Right atrium auricular region (tissue), 2 donors: Measurements from ENCODE around the gene NCDN. TPM values are rescaled to one million over a fixed set of nuclear protein-coding genes. Genes with fewer than 3 reads are reported as not detected.

ENCODE experiments used
- DNase-seq: peaks from one replicate; pipeline ENCODE4 v3.0.0-alpha.2; 2019; ENCODE audit warnings: low spot score
- H3K27ac ChIP-seq, 2 donors: fragments of 200-600 bp; sonication (generic); 1 replicate in 1 of 2; 2 replicates in 1 of 2; pipeline ENCODE4 v1.5.1; 2016 to 2019
- H3K27me3 ChIP-seq, 2 donors: fragments of 200-600 bp; sonication (generic); one replicate each; pipeline versions ENCODE4 v1.5.1 to v1.6.0; 2017 to 2019
- H3K36me3 ChIP-seq: fragments of 200-600 bp; sonication (generic); one replicate; pipeline ENCODE4 v1.5.1; 2016
- H3K4me1 ChIP-seq, 2 donors: fragments of 200-600 bp; sonication (generic); one replicate each; pipeline versions ENCODE4 v1.5.1 to v1.6.0; 2017 to 2019
- H3K4me3 ChIP-seq, 2 donors: fragments of 200-600 bp; sonication (generic); 1 replicate in 1 of 2; 2 replicates in 1 of 2; pipeline ENCODE4 v1.5.1; 2017 to 2019; ENCODE audit warnings: mild to moderate bottlenecking in 1 of 2, moderate library complexity in 1 of 2
- H3K9me3 ChIP-seq, 2 donors: fragments of 200-600 bp; sonication (generic); one replicate each; pipeline ENCODE4 v1.5.1; 2019
- total RNA-seq, 2 donors: library from RNA; depleted of rRNA; stranded (reverse); fragments of >200 nt; gene quantifications; one replicate each; pipeline ENCODE4 v1.1.0, GENCODE V29; 2016
- TF ChIP-seq, protein P1 (sequence below), 2 donors: fragments of 200-600 bp; sonication (generic); IDR thresholded peaks; one replicate each; pipeline ENCODE4 v1.5.1; 2019; ENCODE audit warnings: antibody characterized with exemption in 2 of 2

NCDN gene, protein sequence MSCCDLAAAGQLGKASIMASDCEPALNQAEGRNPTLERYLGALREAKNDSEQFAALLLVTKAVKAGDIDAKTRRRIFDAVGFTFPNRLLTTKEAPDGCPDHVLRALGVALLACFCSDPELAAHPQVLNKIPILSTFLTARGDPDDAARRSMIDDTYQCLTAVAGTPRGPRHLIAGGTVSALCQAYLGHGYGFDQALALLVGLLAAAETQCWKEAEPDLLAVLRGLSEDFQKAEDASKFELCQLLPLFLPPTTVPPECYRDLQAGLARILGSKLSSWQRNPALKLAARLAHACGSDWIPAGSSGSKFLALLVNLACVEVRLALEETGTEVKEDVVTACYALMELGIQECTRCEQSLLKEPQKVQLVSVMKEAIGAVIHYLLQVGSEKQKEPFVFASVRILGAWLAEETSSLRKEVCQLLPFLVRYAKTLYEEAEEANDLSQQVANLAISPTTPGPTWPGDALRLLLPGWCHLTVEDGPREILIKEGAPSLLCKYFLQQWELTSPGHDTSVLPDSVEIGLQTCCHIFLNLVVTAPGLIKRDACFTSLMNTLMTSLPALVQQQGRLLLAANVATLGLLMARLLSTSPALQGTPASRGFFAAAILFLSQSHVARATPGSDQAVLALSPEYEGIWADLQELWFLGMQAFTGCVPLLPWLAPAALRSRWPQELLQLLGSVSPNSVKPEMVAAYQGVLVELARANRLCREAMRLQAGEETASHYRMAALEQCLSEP
- 10 to 100 TPM; 30.6 to 33.7 TPM for total RNA-seq

DNA sequence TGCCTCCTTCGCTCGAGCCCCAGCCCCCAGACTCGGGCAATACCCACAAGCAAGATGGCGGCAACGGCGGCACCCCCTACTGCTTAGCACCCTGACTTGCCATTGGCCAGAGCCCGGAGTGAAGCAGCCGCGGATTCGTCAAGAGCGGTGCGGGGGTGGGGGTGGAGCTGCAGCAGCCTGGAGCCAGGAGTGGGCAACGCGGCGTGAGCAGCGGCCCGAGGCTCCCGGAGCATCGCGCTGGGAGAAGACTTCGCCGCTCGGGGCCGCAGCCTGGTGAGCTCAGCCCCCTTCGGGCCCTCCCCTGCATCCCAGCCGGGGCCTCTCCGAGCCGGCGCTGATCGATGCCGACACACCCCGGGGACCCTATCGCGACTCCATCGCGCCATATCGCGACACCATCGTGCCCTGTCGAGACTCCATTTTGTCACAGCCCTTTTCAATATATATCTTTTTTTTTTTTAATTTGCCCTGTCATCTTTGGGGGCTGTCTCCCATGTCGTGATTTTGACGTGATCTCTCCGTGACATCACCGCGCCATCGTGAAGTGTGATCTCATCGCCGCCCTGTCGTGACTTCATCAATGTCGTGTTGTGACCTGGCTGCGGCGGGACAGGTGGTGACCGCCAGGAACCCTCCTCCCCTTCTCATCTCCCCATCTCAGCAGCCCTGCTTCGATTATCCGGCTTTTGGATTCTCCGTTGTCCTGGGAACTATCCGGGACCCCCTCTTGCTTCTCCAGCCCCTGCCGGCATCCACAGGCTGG is at the start of gene NCDN:
Gene NCDN, plus strand, starts transcription at position 189 of the 763 bp plus-strand sequence. Its CDS starts 392 bp downstream, at position 581.
- Histone ChIP-seq H3K4me3 (peak within 1 kb of the TSS; percentile 74 to 84), H3K27me3 (no peaks in the 10 kb centered on the region), H3K9me3 (no peaks in the 10 kb centered on the region), H3K27ac (peak within 1 kb of the TSS; percentile 96 to 97), H3K36me3 (peaks cover 18% of the 10 kb centered on the region), H3K4me1 (peaks cover 0 to 68% of the 10 kb centered on the region in 2 donors)
- TF ChIP-seq, protein P1, sequence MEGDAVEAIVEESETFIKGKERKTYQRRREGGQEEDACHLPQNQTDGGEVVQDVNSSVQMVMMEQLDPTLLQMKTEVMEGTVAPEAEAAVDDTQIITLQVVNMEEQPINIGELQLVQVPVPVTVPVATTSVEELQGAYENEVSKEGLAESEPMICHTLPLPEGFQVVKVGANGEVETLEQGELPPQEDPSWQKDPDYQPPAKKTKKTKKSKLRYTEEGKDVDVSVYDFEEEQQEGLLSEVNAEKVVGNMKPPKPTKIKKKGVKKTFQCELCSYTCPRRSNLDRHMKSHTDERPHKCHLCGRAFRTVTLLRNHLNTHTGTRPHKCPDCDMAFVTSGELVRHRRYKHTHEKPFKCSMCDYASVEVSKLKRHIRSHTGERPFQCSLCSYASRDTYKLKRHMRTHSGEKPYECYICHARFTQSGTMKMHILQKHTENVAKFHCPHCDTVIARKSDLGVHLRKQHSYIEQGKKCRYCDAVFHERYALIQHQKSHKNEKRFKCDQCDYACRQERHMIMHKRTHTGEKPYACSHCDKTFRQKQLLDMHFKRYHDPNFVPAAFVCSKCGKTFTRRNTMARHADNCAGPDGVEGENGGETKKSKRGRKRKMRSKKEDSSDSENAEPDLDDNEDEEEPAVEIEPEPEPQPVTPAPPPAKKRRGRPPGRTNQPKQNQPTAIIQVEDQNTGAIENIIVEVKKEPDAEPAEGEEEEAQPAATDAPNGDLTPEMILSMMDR (IDR thresholded peaks at IDR 0.05), result no peak
- peak; percentile 99 for DNase-seq

DNA sequence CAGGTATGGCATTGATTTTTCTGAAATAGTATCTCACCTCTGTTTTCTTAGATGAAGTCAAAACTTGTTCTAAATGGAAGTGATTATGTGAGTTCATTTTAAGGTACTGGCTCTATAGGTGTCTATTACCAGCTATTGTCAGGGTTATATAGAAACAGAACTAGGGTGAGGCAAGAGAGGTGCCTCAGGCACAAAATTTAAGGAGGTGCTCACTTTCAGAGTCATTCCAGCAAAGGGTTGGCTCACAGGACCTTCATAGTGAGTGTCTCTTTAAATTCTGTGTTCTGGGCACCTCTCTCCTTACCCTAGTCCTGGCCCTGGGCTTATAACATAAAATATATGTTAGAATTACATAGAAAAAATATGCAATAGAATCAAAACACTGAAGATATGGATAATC is 49.7 kb upstream of the NCDN start:
- Histone ChIP-seq H3K27ac (no peak overlapping the region), H3K36me3 (no peaks in the 10 kb centered on the region), H3K4me1 (peaks cover 0 to 43% of the 10 kb centered on the region in 2 donors), H3K9me3 (no peaks in the 10 kb centered on the region), H3K4me3 (no peak overlapping the region), H3K27me3 (no peaks in the 10 kb centered on the region)
- TF ChIP-seq, protein P1 (IDR thresholded peaks at IDR 0.05), result no peak
- DNase-seq, result no peak

DNA sequence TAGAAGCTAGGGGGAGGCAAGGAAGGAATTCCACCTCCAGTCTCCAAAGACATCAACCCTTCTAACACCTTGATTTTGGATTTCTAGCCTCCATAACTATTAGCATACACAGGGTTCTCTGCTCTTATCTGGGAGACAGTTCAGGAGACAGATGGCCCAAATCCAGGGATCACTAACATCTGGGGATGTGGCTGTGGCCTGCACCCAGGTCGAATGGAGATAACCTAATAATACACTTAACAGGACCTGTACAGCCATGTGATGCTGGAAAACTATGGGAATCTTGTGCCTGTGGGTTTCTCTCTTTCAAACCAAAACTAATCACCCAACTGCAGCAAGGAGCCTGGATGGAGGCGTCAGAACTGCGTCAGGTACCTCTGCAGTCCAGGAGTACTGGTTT is 48.0 kb upstream of the NCDN start:
- H3K27ac ChIP-seq, result no peak overlapping the region
- H3K4me3 ChIP-seq, result no peak overlapping the region
- DNase-seq, result no peak
- TF ChIP-seq, protein P1 (IDR thresholded peaks at IDR 0.05), result no peak
- H3K27me3 ChIP-seq, result no peaks in the 10 kb centered on the region
- H3K9me3 ChIP-seq, result no peaks in the 10 kb centered on the region
- no peaks in the 10 kb centered on the region for H3K36me3 ChIP-seq
- H3K4me1 ChIP-seq, result peaks cover 0 to 43% of the 10 kb centered on the region in 2 donors

DNA sequence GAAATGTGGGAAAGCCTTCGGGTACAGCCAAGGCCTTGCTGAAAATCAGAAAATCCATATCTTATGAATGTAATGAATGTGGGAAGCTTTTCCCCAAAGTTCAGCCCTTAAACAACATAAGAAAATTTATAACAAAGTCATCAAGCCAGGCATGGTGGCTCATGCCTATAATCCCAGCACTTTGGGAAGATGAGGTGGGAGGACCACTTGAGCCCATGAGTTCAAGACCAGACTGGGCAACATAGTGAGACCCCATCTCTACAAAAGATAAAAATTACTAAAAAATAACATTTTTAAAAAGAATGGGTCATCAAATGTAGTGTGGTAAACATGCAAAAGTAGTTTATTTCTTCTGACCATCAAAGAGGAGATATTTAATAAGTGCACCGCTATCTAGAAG is 46.3 kb upstream of the NCDN start:
- Histone ChIP-seq H3K36me3 (no peaks in the 10 kb centered on the region), H3K4me3 (no peak overlapping the region), H3K9me3 (peaks cover 0 to 6% of the 10 kb centered on the region in 2 donors), H3K27me3 (no peaks in the 10 kb centered on the region), H3K27ac (no peak overlapping the region), H3K4me1 (peaks cover 0 to 31% of the 10 kb centered on the region in 2 donors)
- no peak for DNase-seq
- TF ChIP-seq, protein P1 (IDR thresholded peaks at IDR 0.05), result no peak

DNA sequence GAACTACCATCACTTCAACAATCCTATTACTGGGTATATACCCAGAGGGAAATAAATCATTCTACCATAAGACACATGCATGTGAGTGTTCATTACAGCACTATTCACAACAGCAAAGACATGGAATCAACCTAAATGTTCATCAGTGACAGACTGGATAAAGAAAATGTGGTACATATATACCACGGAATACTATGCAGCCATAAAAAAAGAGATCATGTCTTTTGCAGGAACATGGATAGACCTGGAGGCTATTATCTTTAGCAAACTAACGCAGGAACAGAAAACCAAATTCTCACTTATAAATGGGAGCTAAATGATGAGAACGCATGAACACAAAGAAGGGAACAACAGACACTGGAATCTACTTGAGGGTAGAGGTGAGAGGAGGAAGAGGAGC is 39.4 kb upstream of the NCDN start:
- Histone ChIP-seq H3K27me3 (no peaks in the 10 kb centered on the region), H3K4me1 (no peaks in the 10 kb centered on the region), H3K36me3 (no peaks in the 10 kb centered on the region), H3K9me3 (peaks cover 0 to 6% of the 10 kb centered on the region in 2 donors), H3K4me3 (no peak overlapping the region), H3K27ac (no peak overlapping the region)
- TF ChIP-seq, protein P1 (IDR thresholded peaks at IDR 0.05), result no peak
- no peak for DNase-seq
